NOMO-1 treated with DMSO at 0.1 percent for 48 hours (cell line): ENCODE measurements around the gene CYSTM1.

Experiments used
- DNase-seq: peaks from one replicate; lab custom pipeline; 2025; ENCODE audit not compliant: unreplicated experiment; lab: John Stamatoyannopoulos, UW

The CYSTM1 gene, protein sequence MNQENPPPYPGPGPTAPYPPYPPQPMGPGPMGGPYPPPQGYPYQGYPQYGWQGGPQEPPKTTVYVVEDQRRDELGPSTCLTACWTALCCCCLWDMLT

DNA sequence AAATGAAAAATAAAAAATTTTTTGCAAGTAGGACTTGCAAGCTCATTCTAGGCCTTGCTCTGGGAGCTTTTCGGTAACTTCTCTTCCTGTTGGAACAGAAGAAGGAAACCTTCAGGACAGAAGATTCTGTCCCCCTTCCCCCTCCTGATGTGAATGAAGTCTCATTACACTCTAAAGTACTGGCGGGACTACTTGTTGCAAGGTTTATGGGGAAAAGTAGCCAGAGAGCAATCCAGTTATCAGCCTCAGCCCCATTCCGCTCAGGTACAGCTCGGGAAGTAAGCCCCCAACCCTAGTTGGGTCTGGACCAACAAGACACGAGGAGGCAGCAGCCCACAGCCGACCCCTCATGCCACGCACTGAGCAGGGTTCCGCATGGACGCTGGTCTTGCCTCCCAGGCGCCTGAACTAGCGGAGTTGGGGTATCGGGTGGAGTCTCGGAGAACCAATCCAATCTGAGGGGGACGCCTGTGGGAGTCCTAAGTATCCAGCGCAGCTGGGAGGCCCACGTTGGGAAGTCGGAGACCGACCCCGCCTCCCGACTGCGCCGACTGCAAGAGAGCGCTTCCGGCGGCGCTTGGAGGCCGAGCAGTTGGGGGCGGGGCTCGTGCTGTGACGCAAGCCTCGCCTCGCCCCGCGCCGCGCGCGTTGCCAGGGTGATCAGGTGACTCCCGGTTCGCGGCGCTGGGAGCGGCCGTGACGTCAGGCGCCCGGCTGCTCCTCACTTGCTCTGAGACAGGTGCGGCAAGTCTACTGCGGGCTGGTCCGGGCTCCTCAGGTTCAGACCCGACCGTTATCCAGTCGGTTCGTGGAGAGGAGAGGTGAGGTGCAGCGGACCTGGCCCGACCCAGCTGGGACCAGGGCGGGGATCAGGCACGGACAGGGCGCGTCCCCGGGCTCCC, at the start of gene CYSTM1:
CYSTM1 (plus strand) TSS at position 724 of the 902 bp plus-strand sequence. CDS start 19,278 bp downstream, outside the sequence.
- peak; percentile 82 for DNase-seq

GRCh38 chr5:140125637-140126036, 49.4 kb upstream of the CYSTM1 start, which contains the start of gene IGIP:
TSS of gene IGIP (plus strand) at chr5:140125937. CDS start at chr5:140128477, 2,540 bp downstream.
- no peak for DNase-seq

DNA sequence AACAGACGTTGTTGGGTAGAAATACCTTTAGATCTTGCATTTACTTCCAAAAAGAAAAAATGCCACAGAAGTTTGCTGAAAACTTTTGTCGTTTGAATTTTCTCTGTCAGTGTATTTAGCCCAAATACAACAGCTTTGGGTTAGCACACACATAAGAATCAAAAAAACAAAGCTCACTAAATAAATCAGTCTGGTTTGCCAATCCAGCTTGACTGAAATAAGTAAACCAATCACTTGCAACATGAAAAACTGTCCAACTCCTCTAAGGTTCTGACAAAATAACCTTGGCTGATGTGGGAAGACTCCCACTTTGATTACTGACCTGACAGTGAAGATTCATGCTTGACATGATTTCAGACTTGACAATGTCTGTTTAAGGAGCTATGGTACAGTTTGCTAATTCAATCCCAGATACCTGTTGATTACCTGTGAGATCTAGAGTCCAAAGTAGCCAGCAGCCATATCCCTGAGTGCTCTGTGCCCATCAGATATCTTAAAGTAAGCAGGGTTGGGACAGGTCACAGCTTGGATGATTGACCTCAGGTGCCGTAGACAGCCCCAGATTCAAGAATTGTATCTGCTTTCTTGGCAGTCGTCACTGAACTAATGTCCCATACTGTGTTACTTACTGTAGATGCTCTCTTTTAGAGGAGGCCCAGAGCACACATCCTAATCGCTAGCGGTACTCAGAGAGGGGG, 48.5 kb upstream of the CYSTM1 start:
- no peak for DNase-seq

DNA sequence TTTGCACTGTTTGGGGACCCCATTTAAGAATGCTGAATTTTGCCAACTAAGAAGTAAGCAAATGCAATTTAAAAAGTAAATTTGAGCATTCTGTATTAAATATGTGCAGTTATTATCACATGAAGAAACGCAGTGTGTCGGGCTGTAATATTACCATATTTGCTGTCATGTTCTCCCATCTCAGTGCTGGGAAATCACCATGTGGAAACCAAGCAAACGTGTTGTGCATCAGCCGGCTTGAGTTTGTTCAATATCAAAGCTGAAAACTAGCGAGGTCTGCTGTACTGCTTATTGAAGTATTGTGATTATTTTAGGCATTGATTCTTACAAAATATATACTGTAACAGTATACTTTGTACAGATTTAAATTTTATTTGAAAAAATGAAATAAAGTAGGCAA, 46.6 kb upstream of the CYSTM1 start:
- no peak for DNase-seq

DNA sequence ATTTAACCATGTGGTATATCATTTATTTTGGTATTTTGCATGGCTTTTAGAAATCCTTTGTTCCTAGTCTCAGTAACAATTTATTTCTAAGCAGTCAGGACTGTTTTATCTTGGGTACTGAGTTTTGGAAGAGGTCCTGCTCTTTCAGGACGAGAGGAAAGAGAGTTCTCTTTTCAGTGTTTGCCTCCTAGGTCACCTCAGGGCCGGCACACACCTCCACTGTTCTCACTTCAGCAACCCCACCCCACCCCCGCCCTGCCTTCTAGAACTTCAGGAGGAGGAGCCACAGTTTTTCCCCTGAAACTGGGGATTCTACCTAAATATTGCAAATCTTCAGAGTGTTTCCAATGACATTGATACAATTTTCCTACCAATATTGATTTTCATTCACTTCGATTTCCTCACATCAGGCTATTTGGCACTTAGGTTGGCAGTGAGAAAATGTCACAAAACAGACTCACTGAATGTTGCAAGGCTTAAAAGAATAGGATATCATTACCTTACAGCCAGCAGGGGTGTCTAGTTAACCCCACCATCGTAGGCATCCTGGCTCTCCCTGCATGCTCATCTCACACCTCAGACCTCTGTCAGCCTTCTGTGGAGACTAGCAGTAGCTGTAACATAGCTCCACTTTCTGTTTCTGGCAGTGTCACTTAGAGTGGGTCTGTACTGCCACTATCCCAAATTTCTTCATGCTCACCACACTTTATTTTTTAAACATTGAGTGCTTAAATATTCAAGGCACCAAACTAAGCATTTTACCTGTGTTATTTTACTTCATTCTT, 43.8 kb upstream of the CYSTM1 start:
- no peak for DNase-seq

- peak; percentile 78 for DNase-seq
Measured at GRCh38 chr5:140131967-140132409, 43.0 kb upstream of the CYSTM1 start.

DNA sequence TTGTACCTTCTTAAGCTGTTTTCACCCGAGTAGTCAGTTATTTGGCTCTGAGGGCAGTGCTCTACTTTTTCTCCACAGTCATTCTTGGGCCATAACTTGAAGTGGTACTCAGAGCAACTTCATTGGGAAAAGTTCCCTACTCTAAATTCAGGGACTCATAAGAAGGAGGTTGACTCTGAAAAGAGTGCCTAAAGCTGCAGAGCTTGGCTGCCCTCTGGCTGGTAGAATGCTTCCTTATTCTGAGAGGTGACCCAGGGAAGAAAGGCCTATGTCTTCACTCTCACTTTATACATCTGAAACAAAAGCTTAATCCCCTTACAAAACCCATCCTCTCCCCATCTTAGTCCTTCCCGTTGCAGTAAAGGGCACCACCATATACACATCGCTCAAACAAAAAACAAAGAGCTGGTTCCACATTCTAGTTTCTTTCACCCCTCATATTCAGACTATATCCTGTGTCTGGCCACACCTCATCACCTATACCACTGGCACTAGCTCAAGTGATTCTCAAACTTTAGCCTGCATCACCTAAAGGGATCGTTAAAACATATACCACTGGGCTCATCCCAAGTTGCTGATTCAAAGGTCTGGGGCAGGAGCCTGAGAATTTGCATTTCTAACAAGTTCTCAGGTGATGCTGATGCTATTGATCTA, 41.3 kb upstream of the CYSTM1 start:
- DNase-seq, result no peak

- no peak for DNase-seq
Measured at GRCh38 chr5:140134277-140134935, 40.6 kb upstream of the CYSTM1 start.

DNA sequence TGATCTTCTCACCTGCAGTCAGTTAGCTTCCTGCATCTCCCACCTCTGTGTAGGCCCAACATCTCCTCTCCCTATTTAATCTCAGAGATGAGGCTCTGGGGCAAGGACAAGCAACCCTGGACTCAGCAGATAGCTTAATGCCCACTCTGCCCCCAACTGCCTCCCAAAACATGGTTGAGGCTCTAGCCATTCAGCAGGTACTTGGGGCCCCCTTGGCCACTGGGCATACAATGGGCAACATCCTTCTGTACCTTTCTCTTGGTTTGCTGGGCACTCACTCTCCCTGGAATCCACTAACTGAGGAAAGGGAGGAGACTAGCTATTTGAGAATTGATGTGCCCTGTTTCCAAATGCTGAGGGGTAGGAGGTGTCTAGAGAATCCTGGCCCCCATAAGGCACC, 39.9 kb upstream of the CYSTM1 start:
- no peak for DNase-seq

DNA sequence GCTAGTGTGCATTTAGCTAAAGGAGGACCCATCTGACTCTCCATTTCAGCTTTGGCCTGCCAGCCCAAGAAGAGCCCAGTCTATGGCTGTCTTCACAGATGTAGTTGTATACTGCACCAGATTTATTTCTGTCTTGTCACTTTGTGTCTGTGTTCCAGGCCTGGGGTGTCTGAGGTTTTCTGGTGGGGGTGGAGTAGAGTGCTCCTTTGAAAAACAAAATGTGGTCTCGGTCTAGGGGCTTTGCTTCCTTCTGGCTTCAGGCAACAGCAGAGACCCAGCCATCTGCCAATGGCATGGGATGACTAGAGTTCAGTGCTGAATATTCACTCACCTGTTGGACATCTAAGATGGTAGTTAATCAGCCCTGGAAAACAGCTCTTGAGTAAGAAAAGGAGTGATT, 38.4 kb upstream of the CYSTM1 start:
- DNase-seq, result no peak

- DNase-seq, result no peak
Measured at GRCh38 chr5:140140435-140140834, 34.6 kb upstream of the CYSTM1 start.

GRCh38 chr5:140141241-140141640, 33.7 kb upstream of the CYSTM1 start:
- DNase-seq, result no peak

DNA sequence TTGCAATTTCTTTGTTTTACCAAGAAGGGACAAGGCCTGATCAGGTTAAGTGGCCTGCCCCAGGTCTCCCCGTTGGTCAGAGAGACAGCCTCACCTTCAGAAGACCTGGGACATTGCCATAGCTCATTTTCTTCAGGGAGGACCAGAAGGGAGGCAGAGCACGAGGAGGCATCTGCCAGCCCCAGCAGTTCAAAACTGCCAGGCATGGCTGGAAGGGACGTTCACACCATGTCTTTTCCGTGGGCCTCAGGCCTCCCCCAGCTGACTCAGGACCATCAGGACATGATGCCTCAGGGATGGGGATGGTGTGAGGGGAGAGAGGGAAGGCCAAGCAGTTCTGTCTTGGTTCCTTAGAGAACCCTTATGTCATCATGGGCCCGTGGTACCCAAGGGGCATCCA, 32.7 kb upstream of the CYSTM1 start:
- no peak for DNase-seq

DNA sequence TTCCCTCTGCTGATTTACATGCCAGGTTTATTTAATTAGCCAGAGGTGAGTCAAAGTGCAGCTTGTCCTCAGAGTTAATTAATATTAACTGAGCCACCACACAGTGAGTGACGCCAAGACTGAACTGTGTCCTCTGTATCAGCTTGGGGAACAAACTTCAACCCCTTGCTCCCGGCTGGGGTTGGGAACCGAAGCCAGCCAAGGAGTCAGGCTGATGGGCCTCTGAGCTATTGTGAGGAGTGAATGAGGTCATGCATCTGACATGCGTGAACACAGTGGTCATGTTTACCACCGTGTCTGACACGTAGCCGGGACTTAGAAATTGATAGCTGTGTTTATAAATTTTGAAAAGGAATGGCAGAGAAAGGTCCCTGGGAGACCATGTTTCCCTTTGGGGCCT, 32.1 kb upstream of the CYSTM1 start:
- no peak for DNase-seq

GRCh38 chr5:140143521-140144258, 31.3 kb upstream of the CYSTM1 start:
- no peak for DNase-seq

DNA sequence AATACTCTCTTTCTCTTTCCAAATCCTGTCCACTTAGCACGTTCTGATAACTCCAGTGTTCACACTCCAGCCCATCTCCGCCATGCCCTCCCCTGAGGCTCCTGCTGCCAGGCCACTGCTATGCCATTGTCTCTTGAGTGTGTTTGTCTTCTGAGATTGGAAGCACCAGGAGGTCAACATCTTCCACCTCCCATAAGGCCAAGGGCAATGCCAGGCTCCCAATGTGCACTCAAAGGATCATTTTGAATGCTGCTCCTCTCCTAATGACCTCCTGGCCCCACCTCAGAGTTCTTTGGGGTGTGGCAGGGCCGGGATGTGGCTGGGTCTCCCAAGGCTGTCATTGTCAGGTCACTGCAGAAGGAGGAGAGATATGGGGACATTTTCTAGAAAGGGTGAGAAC, 29.7 kb upstream of the CYSTM1 start:
- DNase-seq, result no peak

DNA sequence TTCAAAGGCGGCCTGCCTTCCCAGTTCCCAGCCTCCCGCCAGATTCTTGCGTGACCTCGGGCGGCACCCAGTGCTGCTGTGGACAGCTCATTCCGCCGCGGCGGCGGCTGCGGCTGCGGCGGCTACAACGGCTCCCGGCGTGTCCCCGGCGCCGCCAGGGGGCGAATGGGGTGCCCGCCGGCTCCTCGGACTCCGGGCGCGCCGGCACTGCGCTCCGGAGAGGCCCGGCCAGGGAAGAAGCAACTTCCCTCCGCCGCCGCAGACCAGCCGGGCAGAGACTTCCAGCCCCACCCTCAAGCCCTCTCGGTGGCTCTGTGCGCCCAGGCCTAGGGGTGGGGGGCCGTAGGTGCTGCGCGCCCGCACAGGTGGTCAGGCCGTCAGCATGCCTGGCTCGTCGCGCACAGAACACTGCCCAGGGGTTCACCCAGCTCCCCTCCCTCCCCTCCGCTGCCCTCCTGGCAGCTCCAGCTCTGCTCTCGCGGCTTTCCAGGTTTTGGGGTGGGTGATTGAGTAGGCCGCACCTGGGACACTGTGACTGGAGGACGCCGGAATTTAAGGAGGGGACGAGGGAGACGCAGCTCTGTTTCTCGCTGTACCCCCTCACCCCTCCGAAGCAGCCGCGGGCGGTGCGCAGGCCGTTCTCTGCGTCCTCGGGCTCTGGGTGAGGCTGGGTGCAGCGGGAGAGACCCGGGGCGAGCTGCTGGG, 29.0 kb upstream of the CYSTM1 start:
- peak; percentile 63 for DNase-seq

- no peak for DNase-seq
Measured at GRCh38 chr5:140146523-140146842, 28.5 kb upstream of the CYSTM1 start.

DNA sequence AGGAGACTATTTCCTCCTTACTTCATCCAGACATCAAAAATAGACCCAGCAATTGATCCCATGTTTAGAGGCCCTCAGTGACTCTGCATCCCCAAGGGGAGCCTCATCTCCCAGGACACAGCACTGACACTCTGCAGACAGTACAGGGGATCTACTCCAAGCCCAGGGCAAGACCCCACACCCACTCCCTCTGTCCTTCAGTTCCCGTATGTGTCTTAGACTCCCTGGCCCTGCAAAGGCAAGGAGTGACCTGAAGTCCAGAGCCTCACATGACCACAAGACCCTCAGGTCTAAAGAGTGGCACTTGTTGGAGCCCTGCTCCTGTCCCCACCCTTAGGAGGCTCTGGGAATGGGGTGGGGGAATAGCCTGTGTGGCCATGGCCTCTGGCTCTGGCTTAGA, 27.5 kb upstream of the CYSTM1 start:
- DNase-seq, result no peak
